Hematopoietic multipotent progenitor cell treated with erythropoietin and hydrocortisone succinate and interleukin-3 and kit ligand, for 6 days (in vitro differentiated cells): ENCODE data around the gene TCF7.
A peak's percentile ranks its signal among the peaks of the same experiment; 100 is the strongest.

ENCODE experiments used
- DNase-seq: peaks from one replicate; pipeline ENCODE4 v3.0.0-alpha.2; 2015

TCF7 gene

DNA sequence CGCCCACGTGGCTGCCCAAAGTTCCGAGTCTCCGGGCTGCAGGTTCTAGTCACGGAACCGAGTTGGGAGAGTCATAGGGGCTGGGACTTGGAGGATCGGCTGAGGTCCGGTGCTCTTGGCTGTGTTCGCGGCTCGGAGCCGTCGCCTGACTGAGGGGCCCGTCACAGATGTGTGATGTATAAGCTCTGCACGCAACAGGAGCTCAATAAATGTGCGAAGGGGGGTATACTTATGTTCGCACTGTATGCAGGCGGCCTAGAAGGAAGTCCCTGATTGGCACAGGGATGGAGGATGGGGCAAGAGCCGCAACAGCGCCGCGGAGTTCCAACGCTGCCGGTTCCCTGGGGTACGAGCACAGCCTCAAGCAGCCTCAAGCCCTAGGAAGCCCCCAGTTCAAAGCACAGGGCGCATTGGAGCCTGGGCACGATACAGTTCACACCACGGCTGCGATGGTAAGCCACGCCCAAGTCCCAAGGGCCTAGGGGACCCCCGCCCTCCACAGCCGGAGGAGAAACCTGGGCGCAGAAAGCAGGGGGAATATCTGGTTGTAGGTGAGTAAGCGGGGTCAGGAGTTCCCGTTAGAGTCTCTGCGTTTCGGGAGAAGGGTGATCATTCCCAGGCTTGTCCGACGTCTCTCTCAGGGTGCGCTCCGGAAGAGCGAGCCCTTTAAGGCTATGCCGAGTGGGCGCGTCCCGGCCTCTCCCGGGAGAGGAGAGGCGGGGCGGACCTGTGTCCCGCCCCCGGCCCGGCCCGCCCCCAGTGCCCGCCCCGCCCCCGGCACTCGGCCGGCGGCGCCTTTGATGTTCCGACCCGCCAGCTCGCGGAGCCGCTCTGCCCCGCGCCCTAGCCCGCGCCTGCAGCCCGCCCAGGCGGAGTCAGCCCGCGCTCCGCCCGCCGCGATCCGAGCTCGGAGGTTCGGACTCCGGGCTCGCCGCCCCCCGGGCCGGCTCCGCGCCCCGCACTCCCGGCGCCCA is at the start of gene TCF7:
TCF7 (plus strand) TSS at position 780 of the 974 bp plus-strand sequence. CDS start 226 bp downstream, outside the sequence.
- DNase-seq = peak; percentile 89

DNA sequence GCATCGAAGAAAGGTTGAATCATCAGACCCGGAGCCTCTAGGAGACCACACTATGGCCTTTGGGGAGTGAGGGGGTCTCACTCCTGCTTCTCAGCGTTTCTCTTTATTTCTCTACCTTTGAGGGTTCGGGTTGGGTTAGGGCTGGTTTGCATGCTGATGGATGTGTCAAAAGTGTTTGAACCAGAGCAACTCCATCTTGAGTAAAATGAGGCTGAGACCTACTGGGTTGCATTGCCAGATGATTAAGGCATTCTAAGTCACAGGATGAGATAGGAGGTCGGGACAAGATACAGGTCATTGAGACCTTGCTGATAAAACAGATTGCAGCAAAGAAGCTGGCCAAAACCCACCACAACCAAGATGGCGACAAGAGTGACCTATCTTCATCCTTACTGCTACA is 44.9 kb upstream of the TCF7 start:
- DNase-seq = no peak

DNA sequence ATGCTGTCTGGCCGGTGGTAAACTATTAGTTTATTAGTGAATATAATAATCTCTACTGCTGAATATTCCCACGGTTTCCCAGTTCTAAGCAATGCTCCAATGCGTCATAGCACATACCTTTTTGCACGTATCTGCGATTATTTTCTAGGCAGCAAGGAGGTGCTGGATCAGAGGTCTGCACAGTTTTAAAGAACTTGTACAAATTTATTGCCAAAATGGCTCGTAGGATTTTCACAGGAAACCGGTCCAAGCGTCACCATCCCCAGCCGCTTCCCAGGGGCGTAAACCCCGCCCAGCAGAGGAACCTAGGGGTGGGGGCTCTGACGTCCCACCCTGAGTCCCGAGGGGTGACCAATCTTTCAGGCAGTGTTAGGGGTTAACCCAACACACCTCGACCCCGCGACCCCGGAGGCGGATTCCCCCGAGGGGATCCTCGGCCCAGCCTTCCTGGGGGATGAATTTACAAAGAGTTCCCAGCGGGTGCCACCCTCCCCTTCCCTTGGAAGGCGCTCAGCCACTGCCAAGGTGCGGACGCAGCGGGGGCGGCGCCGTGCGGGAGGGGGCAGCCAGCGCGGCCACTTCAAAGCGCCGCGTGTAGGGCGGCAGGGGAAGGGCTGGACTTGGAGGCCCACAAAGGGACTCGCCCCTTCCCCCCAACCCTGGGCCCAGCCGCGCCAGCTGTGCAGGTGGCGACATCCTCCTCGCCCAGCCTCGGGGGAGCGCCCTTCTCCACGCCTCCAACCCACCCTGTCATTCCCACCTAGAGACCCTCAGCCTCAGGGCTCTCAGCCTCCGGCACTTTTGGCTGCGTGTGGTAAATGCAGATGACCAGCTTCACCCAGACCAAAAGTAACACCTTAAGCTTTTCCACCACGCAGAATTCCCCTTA is 43.5 kb upstream of the TCF7 start:
- no peak for DNase-seq

DNA sequence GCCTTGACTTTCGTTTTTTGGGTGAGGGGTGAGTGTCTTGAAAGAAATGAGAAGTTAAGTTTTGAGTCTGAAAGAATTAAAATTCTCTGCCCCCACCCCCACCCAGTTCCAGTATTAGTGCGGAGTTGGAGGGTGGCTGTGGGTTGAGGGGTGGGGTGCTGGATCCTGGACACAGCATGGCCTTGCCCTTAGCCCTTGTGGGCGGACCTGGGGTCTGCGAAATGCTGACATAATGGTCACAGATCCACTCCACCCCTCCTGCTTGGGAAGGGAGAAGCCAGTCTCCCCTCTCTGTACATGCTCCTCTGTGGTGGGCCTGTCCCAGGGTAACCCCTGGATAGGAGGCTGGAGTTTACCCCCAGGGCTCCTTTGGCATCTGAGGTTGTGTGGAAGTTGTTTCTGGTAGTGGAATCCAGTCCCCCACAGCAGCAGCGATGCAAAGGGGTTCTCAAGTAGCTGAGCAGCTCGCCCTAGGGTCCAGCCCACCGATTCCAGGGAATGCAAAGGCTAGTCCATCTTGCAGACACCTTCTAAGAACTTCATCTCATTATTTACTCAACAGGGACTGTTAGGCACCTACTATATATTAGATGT is 42.8 kb upstream of the TCF7 start:
- no peak for DNase-seq

DNA sequence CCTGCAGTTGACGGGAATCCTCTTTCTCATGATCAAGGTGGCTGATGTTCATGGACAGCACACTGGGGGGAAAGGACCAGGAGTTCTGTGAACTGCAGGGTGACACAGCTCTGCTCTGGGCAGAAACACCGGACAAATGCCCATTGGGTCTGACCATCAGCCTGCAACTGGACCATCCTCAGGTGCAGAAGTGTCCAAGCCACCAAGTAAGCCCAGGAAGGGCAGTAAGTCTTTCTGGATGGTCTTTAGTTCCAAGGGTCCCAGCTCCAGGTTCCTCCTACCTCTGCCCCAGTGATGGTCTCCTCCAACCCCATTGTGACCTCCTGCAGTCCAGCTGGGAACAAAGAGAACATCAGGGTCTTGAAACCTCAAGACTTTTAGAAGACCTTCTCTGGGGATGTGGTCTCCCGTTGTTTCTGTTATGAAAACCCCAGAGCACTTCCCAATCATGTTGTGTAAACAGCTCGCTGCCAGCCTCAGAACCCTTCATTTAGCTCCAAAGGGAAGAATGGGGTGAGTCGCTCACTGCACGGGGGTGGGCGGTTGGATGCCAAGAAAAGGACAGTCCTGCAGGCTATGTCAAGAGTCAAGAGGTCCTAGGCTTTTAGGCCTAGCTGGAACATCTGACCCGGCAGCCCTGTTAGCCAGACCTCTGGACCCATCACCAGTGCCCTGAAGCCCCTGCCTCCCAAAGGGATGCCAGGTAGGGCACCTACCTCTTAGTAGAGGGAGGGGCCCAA is 41.8 kb upstream of the TCF7 start:
- no peak for DNase-seq

DNA sequence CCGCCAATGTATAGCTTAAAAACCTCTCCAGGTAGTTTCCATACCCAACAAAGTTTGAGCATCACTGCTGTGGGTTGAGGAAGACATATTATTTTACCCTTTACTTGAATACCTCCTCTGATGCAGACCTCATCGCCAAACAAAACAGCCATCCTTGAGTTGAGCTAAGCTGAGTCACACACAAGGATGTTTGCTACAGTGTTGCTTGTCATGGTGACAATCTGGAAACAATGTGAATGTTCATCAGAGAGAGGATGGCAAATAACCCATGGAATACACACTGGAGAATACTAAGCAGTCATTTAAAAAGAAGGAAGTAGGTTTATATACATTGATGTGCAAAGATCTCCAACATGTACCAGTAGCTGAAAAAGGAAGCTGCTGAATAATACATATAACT is 41.1 kb upstream of the TCF7 start:
- no peak for DNase-seq

DNA sequence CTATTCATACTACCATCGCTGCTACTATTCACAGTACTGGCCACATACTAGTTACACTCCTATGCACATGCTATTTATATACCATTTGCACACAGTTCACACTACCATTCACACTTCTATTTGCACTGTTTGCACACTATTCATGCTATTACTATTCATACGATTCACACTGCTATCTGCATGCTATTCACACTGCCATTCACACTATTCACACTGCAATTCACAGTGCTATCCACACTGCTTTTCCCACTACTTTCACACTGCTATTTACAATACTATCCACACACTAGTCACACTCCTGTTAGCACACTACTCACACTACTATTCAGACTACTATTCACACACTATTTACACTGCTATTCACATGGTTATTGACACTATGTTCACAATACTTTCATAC is 39.4 kb upstream of the TCF7 start:
- DNase-seq = no peak

DNA sequence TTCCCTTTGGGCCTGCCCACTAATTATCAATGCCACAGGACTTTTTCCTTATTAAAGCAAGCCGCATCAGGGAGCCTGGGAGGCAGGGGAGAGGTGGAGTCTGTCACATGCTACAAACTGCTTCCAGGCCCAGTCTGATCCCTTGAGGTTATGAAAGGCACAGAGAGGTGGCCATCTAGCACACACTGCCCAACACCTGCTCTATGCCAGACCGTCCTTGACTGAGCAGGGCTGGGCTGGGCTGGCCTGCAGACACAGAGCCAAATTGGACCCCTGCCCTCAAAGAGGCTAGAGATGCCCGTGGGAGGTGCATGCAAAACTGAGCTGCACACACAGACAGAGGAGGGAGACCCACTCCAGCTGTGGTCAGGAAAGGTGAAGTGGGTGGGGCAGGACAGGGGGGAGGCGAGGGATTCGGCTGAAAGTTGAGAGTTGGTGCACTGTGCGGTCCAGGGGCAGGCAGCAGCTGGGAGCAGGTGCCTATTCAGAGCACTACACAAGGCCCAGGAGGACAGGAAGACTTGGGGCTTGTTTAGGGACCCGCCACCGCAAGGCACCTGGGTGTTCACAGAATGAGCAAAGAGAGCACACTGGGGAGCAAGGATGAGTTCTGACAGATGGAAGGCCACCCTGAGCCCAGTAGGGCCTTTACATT is 36.4 kb upstream of the TCF7 start:
- no peak for DNase-seq

DNA sequence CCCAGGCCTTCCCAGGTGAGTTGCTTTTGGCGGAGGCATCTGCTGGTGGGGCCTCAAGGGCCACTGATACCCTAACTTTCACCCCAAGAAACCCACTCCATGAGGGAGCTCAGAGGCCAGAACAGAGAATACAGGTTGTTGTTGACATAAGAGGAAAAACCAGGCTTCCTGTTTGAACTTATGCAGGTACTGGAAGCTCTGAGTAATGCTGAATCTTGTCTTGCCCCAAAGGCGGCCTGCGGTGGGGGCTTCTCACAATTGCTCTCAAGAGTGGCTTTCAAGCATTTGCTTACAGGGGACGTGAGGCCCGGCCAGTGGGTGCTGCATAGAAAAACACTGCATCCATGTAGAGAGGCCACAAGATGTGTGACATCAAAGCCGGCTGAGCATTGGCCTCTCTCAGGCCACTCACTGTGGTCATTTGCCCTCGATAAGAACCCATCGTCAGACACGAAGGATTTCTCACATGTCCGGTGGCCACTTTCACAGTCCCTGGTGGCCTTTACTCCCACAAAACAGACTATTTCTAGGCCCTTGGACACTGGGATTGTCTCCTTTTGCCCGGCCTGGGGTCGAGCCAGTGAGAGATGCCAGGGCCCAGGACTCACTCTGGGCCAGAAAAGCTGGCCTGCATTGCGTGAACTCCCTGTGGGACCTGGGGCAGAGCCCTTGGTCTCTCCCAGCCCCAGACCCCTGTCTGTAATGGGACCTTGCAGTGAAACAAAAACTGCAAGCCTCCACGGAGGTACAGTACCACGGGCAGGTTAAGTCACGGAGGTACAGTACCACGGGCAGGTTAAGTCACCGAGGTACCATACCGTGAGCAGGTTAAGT is 34.5 kb upstream of the TCF7 start:
- DNase-seq = no peak

DNA sequence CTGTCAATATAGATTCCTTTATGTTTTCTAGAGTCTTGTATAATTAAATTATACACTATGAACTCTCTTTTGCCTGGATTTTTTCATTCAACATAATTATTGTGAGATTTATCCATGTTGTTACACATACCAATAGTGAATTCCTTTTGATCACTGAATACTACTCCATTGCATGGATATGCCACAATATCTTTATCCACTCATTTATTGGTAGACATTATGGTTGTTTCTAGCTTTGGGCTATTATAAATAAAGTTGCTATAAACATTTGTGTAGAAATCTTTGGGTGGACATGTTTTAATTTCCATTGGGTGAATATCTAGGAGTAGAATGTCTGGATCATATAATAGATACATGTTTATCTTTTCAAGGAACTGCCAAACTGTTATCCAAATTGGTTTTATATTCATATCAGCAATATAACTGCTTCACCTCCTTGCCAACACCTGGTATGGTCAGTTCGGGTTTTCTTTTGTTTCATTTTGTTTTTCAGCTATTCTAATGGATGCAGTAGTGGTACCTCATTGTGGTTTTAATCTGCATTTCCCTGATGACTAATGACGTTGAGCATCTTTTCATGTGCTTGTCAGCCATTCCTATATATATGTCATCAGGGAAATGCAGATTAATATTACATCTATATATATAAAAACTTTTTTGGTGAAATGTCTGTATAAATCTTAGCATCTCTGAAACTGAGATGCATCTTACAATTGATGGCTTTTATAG is 32.1 kb upstream of the TCF7 start:
- no peak for DNase-seq

DNA sequence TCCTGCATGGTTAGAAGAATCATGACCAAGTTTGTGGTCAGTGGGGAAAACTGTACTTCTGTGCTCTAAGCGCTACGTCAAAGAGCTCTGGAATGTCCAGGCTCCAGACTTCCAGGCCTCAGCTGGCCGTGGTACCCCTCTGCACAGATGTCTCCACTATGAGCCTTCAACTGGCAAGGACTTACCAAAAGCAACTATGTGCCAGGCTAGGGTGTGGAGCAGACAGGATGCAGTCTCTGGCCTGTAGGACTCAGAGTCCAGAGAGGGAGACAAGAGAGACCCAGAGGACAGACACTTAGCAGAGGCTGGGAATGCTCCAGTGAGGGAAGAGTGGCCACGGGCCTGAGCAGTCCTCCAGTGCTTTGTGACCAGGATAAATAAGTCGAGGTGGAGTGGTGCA is 31.0 kb upstream of the TCF7 start:
- no peak for DNase-seq

DNA sequence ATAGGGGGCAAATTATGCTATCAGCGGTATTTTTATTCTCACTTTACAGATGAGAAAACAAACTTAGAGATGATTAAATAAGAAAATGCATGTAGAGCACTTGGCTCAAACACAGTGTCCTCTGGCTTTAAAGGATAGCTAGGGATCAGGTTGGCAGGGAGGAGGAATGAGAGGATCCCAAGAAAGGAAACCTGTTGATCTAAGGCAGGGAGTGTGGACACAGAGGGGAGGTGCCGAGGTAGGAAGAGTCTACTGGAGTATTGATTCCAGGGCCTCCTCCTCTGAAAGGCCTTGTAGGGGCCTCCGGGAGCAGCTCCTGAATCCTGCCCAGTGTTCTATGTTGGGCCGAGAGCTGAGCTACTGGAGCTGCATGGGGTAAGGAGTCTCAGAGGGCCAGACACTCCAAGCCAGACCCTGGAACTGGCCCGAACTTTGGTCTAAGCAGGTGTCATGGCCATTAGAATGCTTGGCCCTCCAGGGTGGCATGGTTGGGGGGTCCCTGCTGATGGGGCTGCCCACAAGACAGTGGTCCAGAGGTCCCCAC is 30.4 kb upstream of the TCF7 start:
- DNase-seq = no peak

DNA sequence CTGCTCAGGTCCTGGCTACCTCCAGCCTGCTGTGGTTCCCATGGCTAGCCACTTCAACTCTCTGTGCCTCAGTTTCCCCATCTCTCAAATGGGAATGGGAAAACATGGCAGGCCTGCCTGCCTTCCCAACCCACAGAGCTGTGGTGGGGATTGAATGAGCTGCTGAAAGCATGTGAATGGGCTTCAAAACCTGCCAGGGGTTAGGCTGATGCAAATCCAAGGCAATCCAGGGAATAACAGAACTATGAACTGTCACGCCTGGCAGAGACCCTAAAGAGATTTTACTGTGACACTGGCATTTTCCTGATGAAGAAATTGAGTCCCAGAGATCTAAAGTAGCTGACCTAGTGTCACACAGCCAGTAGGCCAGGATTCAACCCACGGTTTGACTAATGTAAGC is 29.9 kb upstream of the TCF7 start:
- no peak for DNase-seq

DNA sequence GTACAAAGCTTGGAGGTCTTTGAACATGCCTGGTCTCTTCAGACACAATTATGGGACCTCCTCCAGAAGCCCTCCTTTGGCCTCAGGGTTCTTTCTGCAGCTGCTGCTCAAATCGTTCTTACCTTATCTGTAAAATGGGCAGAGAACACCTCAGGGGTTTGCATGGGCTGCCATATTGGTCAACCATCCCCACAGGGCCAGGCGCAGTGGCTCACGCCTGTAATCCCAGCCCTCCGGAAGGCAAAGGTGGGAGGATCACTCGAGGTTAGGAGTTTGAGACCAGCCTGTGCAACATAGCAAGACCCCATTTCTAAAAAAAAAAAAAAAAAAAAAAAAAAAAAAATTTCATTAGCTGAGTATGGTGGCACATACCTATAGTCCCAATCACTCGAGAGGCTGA is 29.1 kb upstream of the TCF7 start:
- no peak for DNase-seq

DNA sequence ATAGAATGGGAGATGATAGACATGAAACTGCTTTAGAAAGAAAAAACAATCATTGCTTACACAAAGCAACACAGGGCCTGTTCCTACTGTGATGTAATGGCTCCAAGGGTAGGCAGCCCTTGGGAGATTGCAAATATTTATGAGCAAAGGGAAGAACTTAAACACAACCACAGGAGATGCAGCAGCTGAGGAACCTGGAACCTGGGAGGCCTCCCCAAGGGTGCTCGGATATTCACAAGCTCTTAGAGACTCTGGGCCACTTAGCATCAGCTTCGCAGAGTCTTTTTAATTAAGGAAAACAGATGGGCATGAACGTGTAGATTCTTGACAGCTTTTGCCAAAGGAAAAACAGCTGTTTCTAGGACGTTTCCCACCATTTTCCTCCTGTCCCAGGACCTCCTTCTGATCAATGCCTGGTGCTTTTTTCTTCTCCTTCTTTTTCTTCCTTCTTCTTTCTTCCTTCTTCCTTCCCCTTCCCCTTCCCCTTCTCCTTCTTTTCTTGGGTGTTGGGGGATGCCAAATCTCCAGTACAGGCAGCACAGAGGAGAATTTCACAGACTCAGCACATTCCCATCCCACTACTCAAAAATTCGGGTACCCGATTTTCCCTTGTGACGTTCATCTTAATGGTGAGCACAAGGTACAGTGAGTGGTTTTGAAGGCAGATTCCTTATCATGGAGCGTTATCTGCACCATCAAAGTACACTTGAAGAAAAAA is 28.1 kb upstream of the TCF7 start:
- no peak for DNase-seq

DNA sequence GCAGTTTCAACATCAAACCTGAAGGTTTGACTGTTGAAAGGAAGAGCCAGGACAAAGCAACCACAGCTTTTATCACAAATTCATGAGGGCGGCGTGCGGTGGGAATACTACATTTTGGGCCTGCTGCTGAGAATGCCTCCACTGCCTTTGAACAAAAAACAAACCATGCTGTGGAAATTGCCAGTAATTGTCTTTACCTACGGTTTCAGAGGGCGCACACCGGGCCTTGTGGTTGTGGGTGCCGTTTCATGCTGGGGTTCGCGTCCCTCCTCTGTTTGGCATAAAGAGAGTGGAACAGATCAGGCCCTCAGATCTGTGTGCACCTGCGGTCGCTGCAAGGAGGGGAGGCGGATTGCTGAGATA is 27.6 kb upstream of the TCF7 start:
- DNase-seq = peak; percentile 58

DNA sequence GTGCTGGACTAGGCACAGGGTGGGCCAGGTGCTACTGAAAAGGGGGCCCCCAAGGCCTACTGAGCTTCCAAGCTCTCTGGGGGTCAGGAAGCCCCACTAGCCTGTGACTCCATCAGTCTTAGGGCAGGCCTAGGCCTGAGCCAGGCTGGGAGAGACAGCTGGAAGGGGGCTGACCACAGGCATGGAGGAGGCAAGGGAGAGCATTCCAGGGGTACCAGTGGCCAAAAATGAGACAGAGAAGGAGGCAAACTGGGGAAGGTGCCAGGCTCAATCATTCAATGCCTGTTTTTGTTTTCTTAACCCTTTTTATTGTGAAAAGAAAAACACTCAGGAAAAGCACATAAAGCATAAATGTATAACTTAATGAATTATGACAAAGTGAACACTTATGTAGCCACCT is 26.2 kb upstream of the TCF7 start:
- DNase-seq = no peak

DNA sequence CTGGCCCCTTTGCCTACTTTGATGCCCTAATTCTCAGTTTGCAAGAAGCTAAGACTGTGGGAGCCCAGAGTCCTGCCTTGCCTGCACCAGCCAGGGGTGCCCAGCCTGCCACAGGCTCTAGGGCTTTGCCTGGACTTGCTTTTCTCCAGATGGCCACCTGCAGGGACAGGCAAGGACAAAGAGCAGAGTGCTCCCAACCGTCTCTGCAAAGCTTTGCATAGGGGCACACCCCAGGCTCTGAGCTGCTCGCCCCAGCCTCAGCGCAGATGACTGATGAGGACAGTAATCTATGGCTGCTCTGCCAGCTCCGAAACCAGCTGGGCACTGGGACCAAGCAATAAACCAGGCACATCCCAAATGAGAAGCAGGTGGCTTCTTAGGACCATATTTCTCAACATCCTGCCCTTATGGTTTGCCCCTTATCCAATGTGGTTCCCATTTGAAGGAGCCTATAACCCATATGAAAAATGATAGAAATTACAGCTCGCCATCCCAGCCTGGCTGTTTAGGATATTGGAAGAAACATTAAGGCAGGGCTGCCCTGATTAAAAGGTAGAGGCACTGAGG is 25.4 kb upstream of the TCF7 start:
- DNase-seq = no peak

DNA sequence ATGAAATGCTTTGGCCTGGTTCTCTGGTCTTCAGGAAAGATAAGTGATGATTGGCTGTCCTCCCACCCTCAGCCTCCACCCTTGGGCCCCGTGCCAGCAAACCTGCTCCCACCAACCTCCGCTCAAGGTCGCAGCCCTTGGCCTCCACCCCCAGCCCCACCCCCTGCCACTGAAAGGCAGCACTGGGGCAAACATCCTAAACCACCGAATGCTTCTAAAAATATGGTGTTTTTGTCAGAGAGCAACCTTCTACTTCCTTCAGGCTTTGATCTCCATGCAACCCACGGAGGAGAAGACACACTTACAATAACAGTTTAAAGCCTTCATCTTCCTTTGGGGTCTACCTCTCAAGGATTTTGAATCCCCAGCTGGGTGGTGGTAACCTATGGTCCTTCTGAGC is 24.0 kb upstream of the TCF7 start:
- DNase-seq = no peak
